GM13976 (cell line): ENCODE data around the gene GABRG3.
"Not testable (repeated sequence)": the region's sequence is repeated elsewhere in the genome, so short reads cannot be mapped to it uniquely, and the experiment has no call there.

Experiments
- DNase-seq: peaks from one replicate; pipeline ENCODE4 v3.0.0; 2012; ENCODE audit warnings: low spot score
- in situ Hi-C: fragments of 300-500 bp; cut with MboI; formaldehyde crosslinking; loops from one replicate; pipeline ENCODE4 v1.12.0; 2022; ENCODE audit warnings: low sequenced_read_pairs, mixed read lengths, inconsistent platforms; ENCODE audit not compliant: unreplicated experiment
- TF ChIP-seq, protein P1 (sequence below): IDR thresholded peaks from 2 replicates; pipeline ENCODE4 v1.5.1; 2012; ENCODE audit warnings: borderline replicate concordance, mild to moderate bottlenecking; ENCODE audit not compliant: insufficient read depth; ENCODE audit errors: extremely low read depth, missing control alignments, control extremely low read depth

The GABRG3 gene

DNA sequence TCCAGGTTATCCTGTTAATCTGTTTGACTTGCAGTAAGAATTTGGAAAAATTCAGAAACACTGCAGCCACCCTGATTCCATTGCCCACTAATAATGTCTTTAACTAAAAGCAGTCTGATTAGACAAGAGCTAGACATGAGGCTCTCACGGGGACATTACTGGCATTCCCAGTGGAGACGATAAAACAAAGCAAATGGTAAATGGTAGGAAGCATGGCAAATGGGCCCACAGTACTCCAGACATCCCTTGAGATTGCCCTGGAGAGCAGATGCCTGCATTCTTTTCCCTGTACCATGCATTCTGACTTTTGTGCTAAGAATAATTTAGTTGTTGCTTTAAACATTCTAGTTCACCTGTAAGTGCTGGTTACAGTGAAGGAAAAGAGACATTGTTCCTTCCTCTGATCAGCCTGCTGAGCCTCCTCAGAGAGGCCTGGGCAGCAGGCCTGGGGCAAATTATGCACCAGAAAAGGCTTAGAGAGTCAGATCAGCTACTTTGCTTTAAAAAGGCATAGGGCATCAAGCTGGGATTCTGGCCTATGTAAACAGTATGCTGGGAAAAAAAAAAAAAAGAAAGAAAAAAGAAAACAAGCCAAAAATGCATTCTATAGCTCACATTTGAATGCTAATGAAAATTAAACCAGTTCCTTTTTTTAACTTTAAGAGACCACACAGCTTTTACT, 204.6 kb downstream of the GABRG3 start:
- TF ChIP-seq, protein P1, sequence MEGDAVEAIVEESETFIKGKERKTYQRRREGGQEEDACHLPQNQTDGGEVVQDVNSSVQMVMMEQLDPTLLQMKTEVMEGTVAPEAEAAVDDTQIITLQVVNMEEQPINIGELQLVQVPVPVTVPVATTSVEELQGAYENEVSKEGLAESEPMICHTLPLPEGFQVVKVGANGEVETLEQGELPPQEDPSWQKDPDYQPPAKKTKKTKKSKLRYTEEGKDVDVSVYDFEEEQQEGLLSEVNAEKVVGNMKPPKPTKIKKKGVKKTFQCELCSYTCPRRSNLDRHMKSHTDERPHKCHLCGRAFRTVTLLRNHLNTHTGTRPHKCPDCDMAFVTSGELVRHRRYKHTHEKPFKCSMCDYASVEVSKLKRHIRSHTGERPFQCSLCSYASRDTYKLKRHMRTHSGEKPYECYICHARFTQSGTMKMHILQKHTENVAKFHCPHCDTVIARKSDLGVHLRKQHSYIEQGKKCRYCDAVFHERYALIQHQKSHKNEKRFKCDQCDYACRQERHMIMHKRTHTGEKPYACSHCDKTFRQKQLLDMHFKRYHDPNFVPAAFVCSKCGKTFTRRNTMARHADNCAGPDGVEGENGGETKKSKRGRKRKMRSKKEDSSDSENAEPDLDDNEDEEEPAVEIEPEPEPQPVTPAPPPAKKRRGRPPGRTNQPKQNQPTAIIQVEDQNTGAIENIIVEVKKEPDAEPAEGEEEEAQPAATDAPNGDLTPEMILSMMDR, result no peak
- DNase-seq, result no peak
- in situ Hi-C loops, result no loop called here

DNA sequence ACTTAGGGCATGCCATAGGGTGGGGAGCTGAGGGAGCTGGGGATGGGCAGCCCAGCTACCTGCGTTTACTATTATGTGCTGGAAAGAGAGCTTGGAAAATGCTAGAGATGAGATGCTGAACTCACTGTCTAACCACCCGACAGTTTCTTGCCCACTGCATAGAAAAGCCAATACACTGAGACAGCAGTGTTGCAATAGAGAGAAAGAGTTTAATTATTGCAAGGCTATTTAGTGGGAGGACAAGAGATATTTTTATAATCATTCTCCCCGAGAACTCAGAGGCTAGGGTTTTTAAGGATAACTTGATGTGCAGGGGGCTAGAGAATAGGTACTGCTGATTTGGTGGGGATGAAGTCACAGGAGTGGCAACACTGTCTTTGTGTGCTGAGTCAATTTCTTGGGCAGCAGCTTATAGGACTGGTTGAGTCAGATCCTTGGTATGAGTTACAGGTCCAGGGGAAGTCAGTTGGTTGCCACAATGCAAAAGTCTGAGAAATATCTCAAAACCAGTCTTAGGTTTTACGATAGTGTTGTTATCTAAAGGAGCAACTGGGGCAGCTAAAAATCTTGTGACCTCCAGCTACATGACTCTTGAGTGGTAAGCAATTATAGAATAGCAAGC, 205.9 kb downstream of the GABRG3 start:
- in situ Hi-C loops, result no loop called here
- no peak for DNase-seq
- TF ChIP-seq, protein P1, result no peak

DNA sequence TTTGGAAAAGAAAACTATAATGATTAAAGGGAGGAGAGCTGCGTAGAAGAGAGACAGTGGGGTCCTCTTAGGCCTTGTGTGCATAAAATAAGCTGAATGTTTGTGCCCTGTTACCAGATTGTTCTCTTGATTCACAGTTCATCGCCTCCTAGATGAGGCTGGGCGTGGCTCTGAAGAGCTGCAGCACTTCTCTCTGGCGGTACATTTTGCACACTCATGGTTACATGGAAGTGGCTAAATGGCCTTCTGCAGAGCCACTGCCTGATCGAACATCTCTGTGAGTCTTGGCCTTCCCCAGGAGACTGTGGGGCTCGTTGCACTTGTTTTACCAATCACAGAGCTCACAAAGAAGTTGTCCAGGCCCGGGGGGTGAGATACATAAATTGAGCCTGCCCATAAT, 208.8 kb downstream of the GABRG3 start:
- in situ Hi-C loops, result no loop called here
- DNase-seq, result no peak
- TF ChIP-seq, protein P1, result no peak

GRCh38 chr15:27182561-27183110, 211.7 kb downstream of the GABRG3 start:
- no peak for DNase-seq

GRCh38 chr15:27183201-27183600, 212.2 kb downstream of the GABRG3 start:
- in situ Hi-C loops, result no loop called here
- no peak for DNase-seq
- TF ChIP-seq, protein P1, result no peak

More at GRCh38 chr15:27182561-27183110, 211.7 kb downstream of the GABRG3 start:
- in situ Hi-C loops, result no loop called here
- TF ChIP-seq, protein P1, result no peak

DNA sequence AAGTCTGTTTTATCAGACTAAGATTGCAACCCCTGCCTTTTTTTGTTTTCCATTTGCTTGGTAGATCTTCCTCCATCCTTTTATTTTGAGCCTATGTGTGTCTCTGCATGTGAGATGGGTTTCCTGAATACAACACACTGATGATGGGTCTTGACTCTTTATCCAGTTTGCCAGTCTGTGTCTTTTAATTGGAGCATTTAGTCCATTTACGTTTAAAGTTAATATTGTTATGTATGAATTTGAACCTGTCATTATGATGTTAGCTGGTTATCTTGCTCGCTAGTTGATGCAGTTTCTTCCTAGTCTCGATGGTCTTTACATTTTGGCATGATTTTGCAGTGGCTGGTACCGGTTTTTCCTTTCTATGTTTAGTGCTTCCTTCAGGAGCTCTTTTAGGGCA, 220.5 kb downstream of the GABRG3 start:
- DNase-seq, in situ Hi-C loops: not testable (repeated sequence)

GRCh38 chr15:27196691-27197090, 225.7 kb downstream of the GABRG3 start:
- TF ChIP-seq, protein P1, result no peak
- in situ Hi-C loops, result no loop called here
- DNase-seq, result no peak
